ENCODE data around the gene TGIF1. TPM values are rescaled to one million over a fixed set of nuclear protein-coding genes. Genes with fewer than 3 reads are reported as not detected.
A peak's percentile ranks its signal among the peaks of the same experiment; 100 is the strongest.

TGIF1 gene
- total and polyA plus RNA-seq, 2 experiments from 2014 or later: 41.2 to 62.7 TPM

- TF ChIP-seq CTCF (IDR thresholded peaks at IDR 0.05; ENCODE audit: low read depth, low read length): peak; percentile 67
- DNase-seq (ENCODE audit: low read depth in 1 of 2, low spot score in 1 of 2): peak; percentile 54 to 78
- peak overlapping the region; percentile 94 for H3K27ac ChIP-seq
- no peaks in the 10 kb centered on the region for H3K9me3 ChIP-seq (ENCODE audit: low read depth)
- H3K36me3 ChIP-seq: peaks cover 33% of the 10 kb centered on the region
- H3K27me3 ChIP-seq: no peaks in the 10 kb centered on the region
- peaks cover 18% of the 10 kb centered on the region for H3K4me1 ChIP-seq (ENCODE audit: low read depth)
- peak overlapping the region; percentile 97 for H3K4me3 ChIP-seq
Observed at GRCh38 chr18:3454365-3455089, 4.6 kb downstream of the TGIF1 start.

- Histone ChIP-seq H3K27ac (peak overlapping the region; percentile 94), H3K36me3 (peaks cover 36% of the 10 kb centered on the region)
- no peak for TF ChIP-seq CTCF (IDR thresholded peaks at IDR 0.05; ENCODE audit: low read depth, low read length)
Observed at GRCh38 chr18:3455090-3455635, 5.2 kb downstream of the TGIF1 start.

GRCh38 chr18:3455907-3456685 is 6.1 kb downstream of the TGIF1 start:
- Histone ChIP-seq H3K27me3 (no peaks in the 10 kb centered on the region), H3K27ac (peak overlapping the region; percentile 20), H3K9me3 (ENCODE audit: low read depth) (no peaks in the 10 kb centered on the region), H3K36me3 (peaks cover 41% of the 10 kb centered on the region), H3K4me1 (ENCODE audit: low read depth) (peaks cover 18% of the 10 kb centered on the region), H3K4me3 (no peak overlapping the region)
- DNase-seq (ENCODE audit: low read depth in 1 of 2, low spot score in 1 of 2): peak in 1 of 2 donors; percentile 59
- no peak for TF ChIP-seq CTCF (IDR thresholded peaks at IDR 0.05; ENCODE audit: low read depth, low read length)

More at GRCh38 chr18:3455090-3455635, 5.2 kb downstream of the TGIF1 start:
- no peaks in the 10 kb centered on the region for H3K27me3 ChIP-seq
- no peaks in the 10 kb centered on the region for H3K9me3 ChIP-seq (ENCODE audit: low read depth)
- no peak for DNase-seq (ENCODE audit: low read depth in 1 of 2, low spot score in 1 of 2)
- H3K4me1 ChIP-seq (ENCODE audit: low read depth): peaks cover 18% of the 10 kb centered on the region
- H3K4me3 ChIP-seq: peak overlapping the region; percentile 97

GRCh38 chr18:3456686-3457069 is 6.7 kb downstream of the TGIF1 start:
- Histone ChIP-seq H3K36me3 (peaks cover 41% of the 10 kb centered on the region), H3K4me1 (ENCODE audit: low read depth) (peaks cover 18% of the 10 kb centered on the region)
- DNase-seq (ENCODE audit: low read depth in 1 of 2, low spot score in 1 of 2): no peak

More at GRCh38 chr18:3456686-3457069, 6.7 kb downstream of the TGIF1 start:
- Histone ChIP-seq H3K4me3 (no peak overlapping the region), H3K27ac (peak overlapping the region; percentile 49), H3K9me3 (ENCODE audit: low read depth) (no peaks in the 10 kb centered on the region), H3K27me3 (no peaks in the 10 kb centered on the region)
- no peak for TF ChIP-seq CTCF (IDR thresholded peaks at IDR 0.05; ENCODE audit: low read depth, low read length)

All from cardiac muscle cell (in vitro differentiated cells and primary cell).